Common myeloid progenitor, CD34-positive (primary cell): Measurements from ENCODE around the gene PDE8A.
"Not testable (repeated sequence)": the region's sequence is repeated elsewhere in the genome, so short reads cannot be mapped to it uniquely, and the experiment has no call there.

ENCODE experiments used
- CTCF ChIA-PET: fragments of 350-600 bp; sonication (Branson Sonifier 250); formaldehyde crosslinking; loops from one replicate; lab custom pipeline; 2021; ENCODE audit warnings: antibody characterized with exemption; lab: Charles Lee
- POLR2A ChIA-PET: fragments of 350-600 bp; sonication (Branson Sonifier 250); formaldehyde crosslinking; loops from one replicate; lab custom pipeline; 2021; ENCODE audit warnings: antibody characterized with exemption; lab: Charles Lee
- DNase-seq, 3 donors: peaks; one replicate each; pipeline versions ENCODE4 v3.0.0 to v3.0.0-alpha.2; 2013
- H3K27ac ChIP-seq, 2 experiments: 1 replicate in 1 of 2; 2 replicates in 1 of 2; pipeline ENCODE4 v1.7.0; 2013; ENCODE audit warnings: inconsistent platforms in 2 of 2, low read length in 2 of 2, mild to moderate bottlenecking in 2 of 2, low read depth in 1 of 2, moderate library complexity in 1 of 2; ENCODE audit not compliant: severe bottlenecking in 2 of 2, insufficient read depth in 1 of 2, poor library complexity in 1 of 2
- H3K27me3 ChIP-seq, 5 experiments: replicated peaks in 2 of 5; 1 replicate in 3 of 5; 2 replicates in 2 of 5; pipeline versions ENCODE4 v1.6.1 to v1.7.0; 2013; ENCODE audit warnings: low read length in 4 of 5, mild to moderate bottlenecking in 2 of 5, moderate library complexity in 2 of 5, inconsistent platforms in 1 of 5; ENCODE audit not compliant: insufficient read depth in 5 of 5, control insufficient read depth in 4 of 5
- H3K36me3 ChIP-seq, 4 experiments: 1 replicate in 2 of 4; 2 replicates in 2 of 4; pipeline versions ENCODE4 v1.6.1 to v1.7.0; 2013; ENCODE audit warnings: low read length in 3 of 4, control low read depth in 1 of 4, mild to moderate bottlenecking in 1 of 4; ENCODE audit not compliant: control insufficient read depth in 4 of 4, insufficient read depth in 4 of 4
- H3K4me1 ChIP-seq, 4 experiments: 1 replicate in 3 of 4; 2 replicates in 1 of 4; pipeline versions ENCODE4 v1.6.1 to v1.7.1; 2013; ENCODE audit warnings: low read length in 3 of 4, mild to moderate bottlenecking in 3 of 4, control low read depth in 1 of 4, inconsistent platforms in 1 of 4, moderate library complexity in 1 of 4; ENCODE audit not compliant: control insufficient read depth in 4 of 4, insufficient read depth in 4 of 4; ENCODE audit errors: control extremely low read depth in 1 of 4
- H3K4me3 ChIP-seq, 7 experiments: 1 replicate in 4 of 7; 2 replicates in 3 of 7; pipeline versions ENCODE4 v1.5.1 to v1.7.0; 2013; ENCODE audit warnings: mild to moderate bottlenecking in 7 of 7, low read length in 6 of 7, moderate library complexity in 6 of 7, inconsistent platforms in 2 of 7, low read depth in 2 of 7, control low read depth in 1 of 7; ENCODE audit not compliant: insufficient read depth in 4 of 7, control insufficient read depth in 1 of 7; ENCODE audit errors: extremely low read depth in 1 of 7
- H3K9me3 ChIP-seq, 5 experiments: 1 replicate in 4 of 5; 2 replicates in 1 of 5; pipeline versions ENCODE4 v1.6.1 to v1.7.1; 2013; ENCODE audit warnings: low read length in 4 of 5, mild to moderate bottlenecking in 2 of 5, inconsistent platforms in 1 of 5, low read depth in 1 of 5, moderate library complexity in 1 of 5; ENCODE audit not compliant: control insufficient read depth in 4 of 5, insufficient read depth in 2 of 5; ENCODE audit errors: control extremely low read depth in 1 of 5
- WGBS: methylation state at CpG from one replicate; pipeline ENCODE4 v1.1.5; 2013; ENCODE audit not compliant: insufficient coverage; 5-methylcytosine and 5-hydroxymethylcytosine counted together

The PDE8A gene

DNA sequence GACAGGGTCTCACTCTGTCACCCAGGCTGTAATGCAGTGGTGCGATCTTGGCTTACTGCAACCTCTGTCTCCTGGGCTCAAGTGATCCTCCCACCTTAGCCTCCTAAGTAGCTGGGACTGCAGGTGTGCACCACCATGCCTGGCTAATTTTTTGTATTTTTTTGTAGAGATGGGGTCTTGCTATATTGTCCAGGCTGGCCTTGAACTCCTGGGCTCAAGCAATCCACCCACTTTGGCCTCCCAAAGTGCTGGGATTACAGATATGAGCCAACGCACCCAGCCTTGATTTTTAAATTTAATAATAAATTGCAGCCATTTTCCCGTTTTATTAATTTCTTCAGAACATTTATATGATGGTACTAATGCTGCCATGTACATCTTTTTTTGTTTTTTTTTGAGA is 15.6 kb downstream of the PDE8A start:
- 100% methylated on average over 1 of the region's 3 CpGs for WGBS
- DNase-seq, H3K36me3 ChIP-seq, H3K4me3 ChIP-seq, H3K4me1 ChIP-seq, H3K9me3 ChIP-seq, H3K27ac ChIP-seq, H3K27me3 ChIP-seq, CTCF ChIA-PET: not testable (repeated sequence)
- POLR2A ChIA-PET = interaction anchor here (0.7 kb wide), 1 partner anchor 547 kb away, joined by 5 read pairs; no protein-coding TSS in a partner anchor

- CTCF ChIA-PET = interaction anchor here (0.6 to 2.2 kb wide), 5 partner anchors 8 to 70 kb away, joined by 3 to 7 read pairs (median 4); no protein-coding TSS in a partner anchor
- POLR2A ChIA-PET = no interaction called here
- no peaks in the 10 kb centered on the region for H3K36me3 ChIP-seq
- DNase-seq = no peak
- no peak overlapping the region for H3K27ac ChIP-seq
- no peaks in the 10 kb centered on the region for H3K9me3 ChIP-seq
- H3K4me3 ChIP-seq = no peak overlapping the region
- H3K27me3 ChIP-seq = no peaks in the 10 kb centered on the region
- H3K4me1 ChIP-seq = peaks cover 4 to 28% (median 13%) of the 10 kb centered on the region in 4 experiments
Measured at GRCh38 chr15:85000189-85000864, 18.7 kb downstream of the PDE8A start.

DNA sequence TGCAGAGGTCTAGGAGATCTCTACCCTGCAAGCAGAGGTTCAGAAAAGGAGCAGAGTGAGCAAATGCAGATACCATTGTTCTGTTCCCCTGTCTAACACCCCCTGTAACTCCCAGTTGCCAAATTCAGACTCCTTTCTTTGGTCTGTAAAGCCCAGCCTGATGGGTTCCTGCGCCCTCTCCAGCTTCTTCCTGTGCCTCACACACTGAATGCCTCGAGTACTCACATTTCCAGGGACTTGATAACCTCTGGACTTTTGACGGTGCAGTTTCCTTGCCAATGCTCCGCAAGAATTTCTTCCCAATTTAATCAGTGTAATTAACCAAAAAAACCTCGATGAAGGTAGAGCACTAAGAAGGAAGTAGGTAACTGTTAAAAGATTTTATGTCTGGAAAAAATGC is 19.3 kb downstream of the PDE8A start:
- Histone ChIP-seq H3K9me3 (no peaks in the 10 kb centered on the region), H3K27ac (no peak overlapping the region), H3K36me3 (no peaks in the 10 kb centered on the region), H3K27me3 (no peaks in the 10 kb centered on the region), H3K4me3 (no peak overlapping the region), H3K4me1 (peaks cover 4 to 33% (median 13%) of the 10 kb centered on the region in 4 experiments)
- ChIA-PET POLR2A (no interaction called here), CTCF (interaction anchor here (1.3 to 2.2 kb wide), 2 partner anchors 14 to 43 kb away, joined by 4 to 7 read pairs; no protein-coding TSS in a partner anchor)
- no peak for DNase-seq
- 100% methylated on average over 1 of the region's 5 CpGs for WGBS

DNA sequence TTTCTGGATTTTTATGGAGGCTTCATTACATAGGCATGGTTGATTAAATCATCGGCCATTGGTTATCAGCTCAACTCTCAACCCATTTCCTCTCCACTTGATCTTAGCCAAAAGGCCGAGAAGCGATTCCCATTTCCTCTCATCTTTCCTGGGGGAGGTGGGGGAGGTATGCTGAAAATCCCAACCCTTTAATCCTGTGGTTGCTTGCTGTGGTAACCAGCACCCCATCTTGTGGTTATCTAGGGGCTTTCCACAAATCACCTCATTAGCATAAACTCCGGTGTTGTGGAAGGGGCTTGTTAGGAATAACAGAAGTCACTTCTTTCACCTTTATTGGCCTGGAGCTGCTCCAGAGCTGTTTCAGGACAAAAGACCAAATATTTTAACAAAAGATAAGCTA is 20.9 kb downstream of the PDE8A start:
- H3K9me3 ChIP-seq = no peaks in the 10 kb centered on the region
- H3K4me3 ChIP-seq = no peak overlapping the region
- no CpG with 5 or more reads among the region's 4 CpGs for WGBS
- H3K27me3 ChIP-seq = no peaks in the 10 kb centered on the region
- DNase-seq = peak in 2 of 3 donors; percentile 63 to 64
- ChIA-PET CTCF (interaction anchor here (1.0 to 1.4 kb wide), 2 partner anchors 41 to 437 kb away, joined by 3 read pairs; no protein-coding TSS in a partner anchor), POLR2A (no interaction called here)
- H3K27ac ChIP-seq = no peak overlapping the region
- no peaks in the 10 kb centered on the region for H3K36me3 ChIP-seq
- peaks cover 4 to 34% (median 13%) of the 10 kb centered on the region in 4 experiments for H3K4me1 ChIP-seq

GRCh38 chr15:85003593-85004312 is 22.1 kb downstream of the PDE8A start:
- Histone ChIP-seq H3K27ac (no peak overlapping the region), H3K4me3 (no peak overlapping the region), H3K9me3 (no peaks in the 10 kb centered on the region), H3K36me3 (no peaks in the 10 kb centered on the region), H3K27me3 (no peaks in the 10 kb centered on the region), H3K4me1 (peaks cover 4 to 43% (median 16%) of the 10 kb centered on the region in 4 experiments)
- CTCF ChIA-PET = interaction anchor here (0.9 to 1.2 kb wide), 3 partner anchors 12 to 39 kb away, joined by 3 to 4 read pairs (median 4); no protein-coding TSS in a partner anchor
- POLR2A ChIA-PET = no interaction called here
- 42% methylated on average over 1 of the region's 3 CpGs for WGBS
- DNase-seq = peak; percentile 17 to 74 (median 66)

GRCh38 chr15:85004550-85004949 is 22.9 kb downstream of the PDE8A start:
- peak in 2 of 3 donors; percentile 49 to 53 for DNase-seq
- WGBS = no CpG with 5 or more reads among the region's 3 CpGs
- peak overlapping the region in 1 of 7 experiments; percentile 2 for H3K4me3 ChIP-seq
- H3K36me3 ChIP-seq = no peaks in the 10 kb centered on the region
- peaks cover 4 to 49% (median 17%) of the 10 kb centered on the region in 4 experiments for H3K4me1 ChIP-seq
- H3K9me3 ChIP-seq = no peaks in the 10 kb centered on the region
- H3K27ac ChIP-seq = no peak overlapping the region
- no peaks in the 10 kb centered on the region for H3K27me3 ChIP-seq
- ChIA-PET CTCF (interaction anchor here (0.9 to 1.5 kb wide), 5 partner anchors 13 to 49 kb away, joined by 3 to 4 read pairs (median 4); no protein-coding TSS in a partner anchor), POLR2A (no interaction called here)
